HCT116 (cell line): ENCODE results near the gene WNT11. TPM values are rescaled to one million over a fixed set of nuclear protein-coding genes. Genes with fewer than 3 reads are reported as not detected.

Experiments
- ATAC-seq: fragments of 200-7000 bp; cut with Tn5 transposase; 2 replicates; pipeline ENCODE4 v1.9.1; 2020; ENCODE audit warnings: mild to moderate bottlenecking, moderate library complexity
- BruUV-seq: library from RNA; stranded (reverse); fragments of 400-500 nt; replicated peaks from 2 replicates; lab custom pipeline; 2021; lab: Mats Ljungman, UMichigan
- CTCF ChIA-PET: fragments of 300-600 bp; sonication (Branson Sonifier 250); formaldehyde crosslinking; loops from one replicate; lab custom pipeline; 2021; ENCODE audit warnings: antibody characterized with exemption; lab: Charles Lee
- POLR2A ChIA-PET: fragments of 300-600, 350-600 bp; sonication (Branson Sonifier 250); formaldehyde crosslinking; loops from one replicate; lab custom pipeline; 2021; ENCODE audit warnings: antibody characterized with exemption; lab: Charles Lee
- RAD21 ChIA-PET, 2 experiments: fragments of 300-600 bp; sonication (Branson Sonifier 250); formaldehyde crosslinking; loops; one replicate each; lab custom pipeline; 2023; ENCODE audit warnings: low total read pairs in 2 of 2; ENCODE audit not compliant: uncharacterized antibody in 2 of 2, unreplicated experiment in 2 of 2, low non-redundant PET in 1 of 2; lab: Charles Lee
- DNase-seq: peaks from one replicate; pipeline ENCODE4 v3.0.0-alpha.2; 2010; ENCODE audit warnings: low read depth, low spot score
- H2AFZ ChIP-seq: fragments of 200-600 bp; shearing (Covaris generic), sonication (generic); 2 replicates; pipeline ENCODE4 v1.6.1; 2017; ENCODE audit warnings: low read depth, mixed run types, mixed read lengths, antibody characterized with exemption, low read length; ENCODE audit not compliant: poor library complexity, severe bottlenecking
- H3K27ac ChIP-seq: 2 replicates; pipeline ENCODE4 v1.5.1; 2012; ENCODE audit warnings: low read depth, low read length
- H3K27me3 ChIP-seq: fragments of 200-600 bp; sonication (generic); 2 replicates; pipeline ENCODE4 v1.6.1; 2016; ENCODE audit warnings: mixed run types, low read length, mixed read lengths; ENCODE audit not compliant: insufficient read depth
- H3K36me3 ChIP-seq, 2 experiments: fragments of 200-500 bp in 1 of 2; fragments of 200-600 bp in 1 of 2; sonication (Bioruptor generic) in 1 of 2; sonication (generic) in 1 of 2; 2 replicates each; pipeline versions ENCODE4 v1.5.1 to v1.6.1; 2014 to 2016; ENCODE audit warnings: low read length in 2 of 2, inconsistent platforms in 1 of 2, mixed read lengths in 1 of 2, mixed run types in 1 of 2; ENCODE audit not compliant: insufficient read depth in 2 of 2, control insufficient read depth in 1 of 2
- H3K4me1 ChIP-seq, 2 experiments: fragments of 200-600 bp in 1 of 2; sonication (generic) in 1 of 2; 2 replicates each; pipeline versions ENCODE4 v1.5.1 to v1.6.1; 2012 to 2017; ENCODE audit warnings: low read length in 2 of 2, inconsistent platforms in 1 of 2, mild to moderate bottlenecking in 1 of 2, mixed read lengths in 1 of 2, mixed run types in 1 of 2, moderate library complexity in 1 of 2; ENCODE audit not compliant: insufficient read depth in 2 of 2, control insufficient read depth in 1 of 2
- H3K4me2 ChIP-seq: fragments of 200-600 bp; sonication (generic); 2 replicates; pipeline ENCODE4 v1.6.1; 2017; ENCODE audit warnings: mixed run types, low read length, mixed read lengths
- H3K4me3 ChIP-seq, 2 experiments: fragments of 200-600 bp in 1 of 2; sonication (generic) in 1 of 2; replicated peaks in 1 of 2; 2 replicates each; pipeline ENCODE4 v1.5.1; 2011 to 2016; ENCODE audit warnings: low read length in 2 of 2, control low read depth in 1 of 2, low read depth in 1 of 2, mild to moderate bottlenecking in 1 of 2, mixed read lengths in 1 of 2, mixed run types in 1 of 2
- H3K79me2 ChIP-seq: fragments of 200-600 bp; sonication (generic); 2 replicates; pipeline ENCODE4 v1.6.1; 2017; ENCODE audit warnings: mild to moderate bottlenecking, mixed run types, low read length, moderate library complexity, mixed read lengths; ENCODE audit not compliant: insufficient read depth
- H3K9ac ChIP-seq: fragments of 200-600 bp; sonication (generic); 2 replicates; pipeline ENCODE4 v1.6.1; 2016; ENCODE audit warnings: low read length, mixed read lengths
- H3K9me2 ChIP-seq: fragments of 200-600 bp; sonication (generic), shearing (Covaris generic); 2 replicates; pipeline ENCODE4 v1.6.1; 2017; ENCODE audit warnings: mixed run types, mild to moderate bottlenecking, moderate library complexity; ENCODE audit not compliant: insufficient read depth
- H3K9me3 ChIP-seq, 2 experiments: fragments of 200-500 bp in 1 of 2; fragments of 200-600 bp in 1 of 2; sonication (Bioruptor generic) in 1 of 2; sonication (generic) in 1 of 2; 2 replicates each; pipeline ENCODE4 v1.6.1; 2014 to 2017; ENCODE audit warnings: low read length in 2 of 2, mixed read lengths in 2 of 2, inconsistent platforms in 1 of 2, low read depth in 1 of 2, mild to moderate bottlenecking in 1 of 2, mixed run types in 1 of 2, moderate library complexity in 1 of 2; ENCODE audit not compliant: control insufficient read depth in 1 of 2, insufficient read depth in 1 of 2
- H4K20me1 ChIP-seq: fragments of 200-600 bp; sonication (generic), shearing (Covaris generic); 2 replicates; pipeline ENCODE4 v1.6.1; 2017; ENCODE audit warnings: mixed run types, mild to moderate bottlenecking, moderate library complexity; ENCODE audit not compliant: insufficient read depth
- ATF3 ChIP-seq: IDR thresholded peaks from 2 replicates; pipeline ENCODE4 v1.6.1; 2012
- CTCF ChIP-seq, 3 experiments: fragments of 200-600 bp in 1 of 3; sonication (generic) in 1 of 3; IDR thresholded peaks in 2 of 3; conservative IDR thresholded peaks in 1 of 3; 2 replicates each; pipeline ENCODE4 v1.5.1; 2012 to 2017; ENCODE audit warnings: low read depth in 2 of 3, low read length in 2 of 3, antibody characterized with exemption in 1 of 3, borderline replicate concordance in 1 of 3, control low read depth in 1 of 3, mild to moderate bottlenecking in 1 of 3, mixed read lengths in 1 of 3, mixed run types in 1 of 3, moderate library complexity in 1 of 3; ENCODE audit not compliant: insufficient read depth in 1 of 3
- EGR1 ChIP-seq: IDR thresholded peaks from 2 replicates; pipeline ENCODE4 v1.6.1; 2012; ENCODE audit warnings: low read depth
- EZH2 ChIP-seq: fragments of 200-600 bp; sonication (generic); IDR thresholded peaks from 2 replicates; pipeline ENCODE4 v1.6.1; 2017; ENCODE audit warnings: antibody characterized with exemption, mixed run types
- EZH2phosphoT487 ChIP-seq: fragments of 200-600 bp; IDR thresholded peaks from 2 replicates; pipeline ENCODE4 v1.6.1; 2018; ENCODE audit warnings: antibody characterized with exemption, borderline replicate concordance
- FOSL1 ChIP-seq: IDR thresholded peaks from 2 replicates; pipeline ENCODE4 v1.6.1; 2012; ENCODE audit warnings: low read depth
- JUND ChIP-seq: IDR thresholded peaks from 2 replicates; pipeline ENCODE4 v1.6.1; 2012
- MAX ChIP-seq: IDR thresholded peaks from 2 replicates; pipeline ENCODE4 v1.6.1; 2012
- POLR2A ChIP-seq: IDR thresholded peaks from 2 replicates; pipeline ENCODE4 v1.7.0; 2011; ENCODE audit warnings: borderline replicate concordance; ENCODE audit not compliant: insufficient read depth, insufficient read length; ENCODE audit errors: extremely low read depth
- POLR2AphosphoS5 ChIP-seq: IDR thresholded peaks from 2 replicates; pipeline ENCODE4 v1.6.1; 2011; ENCODE audit warnings: mild to moderate bottlenecking, low read depth, low read length, moderate library complexity
- REST ChIP-seq: IDR thresholded peaks from 2 replicates; pipeline ENCODE4 v1.6.1; 2012; ENCODE audit warnings: low read depth
- SP1 ChIP-seq: IDR thresholded peaks from 2 replicates; pipeline ENCODE4 v1.6.1; 2012; ENCODE audit warnings: low read depth
- SRF ChIP-seq: IDR thresholded peaks from 2 replicates; pipeline ENCODE4 v1.6.1; 2012; ENCODE audit warnings: low read depth
- YY1 ChIP-seq: IDR thresholded peaks from 2 replicates; pipeline ENCODE4 v1.6.1; 2011; ENCODE audit warnings: low read length, low read depth, moderate library complexity, mild to moderate bottlenecking; ENCODE audit not compliant: insufficient replicate concordance; ENCODE audit errors: extremely low read depth
- ZBTB33 ChIP-seq: IDR thresholded peaks from 2 replicates; pipeline ENCODE4 v1.6.1; 2011; ENCODE audit warnings: mild to moderate bottlenecking, low read length, moderate library complexity; ENCODE audit not compliant: insufficient replicate concordance; ENCODE audit errors: extremely low read depth
- ZFX ChIP-seq: fragments of 450-650 bp; IDR thresholded peaks from 2 replicates; pipeline ENCODE4 v1.6.1; 2017
- ZNF274 ChIP-seq: fragments of 200-500 bp; sonication (Bioruptor generic); IDR thresholded peaks from 2 replicates; pipeline ENCODE4 v1.6.1; 2014; ENCODE audit warnings: mild to moderate bottlenecking, low read depth, low read length, inconsistent platforms
- intact Hi-C: fragments of 100-400 bp; cut with micrococcal nuclease; formaldehyde crosslinking; loops from 2 replicates; pipeline ENCODE4 v1.10.0; 2022
- total RNA-seq: library from RNA; stranded (reverse); gene quantifications from one replicate; pipeline ENCODE4 v1.2.1, GENCODE V29; 2021; ENCODE audit not compliant: unreplicated experiment

WNT11 gene
- total RNA-seq, 1 experiment from 2014 or later, result 1.9 TPM

GRCh38 chr11:76209375-76209972 is 3.2 kb upstream of the WNT11 start:
- Histone ChIP-seq H4K20me1 (no peaks in the 10 kb centered on the region), H3K79me2 (no peaks in the 10 kb centered on the region), H3K4me2 (peak overlapping the region; percentile 77), H3K4me3 (no peak overlapping the region), H3K9ac (no peak overlapping the region), H3K9me2 (no peaks in the 10 kb centered on the region), H3K27ac (no peak overlapping the region), H3K36me3 (no peaks in the 10 kb centered on the region), H3K27me3 (peaks cover 13% of the 10 kb centered on the region; the same call in 1 of the 2 replicates), H3K4me1 (peaks cover 8 to 42% of the 10 kb centered on the region in 2 experiments), H2AFZ (no peak overlapping the region), H3K9me3 (no peaks in the 10 kb centered on the region)
- ATAC-seq (no peak), DNase-seq (no peak)
- intact Hi-C loops, result no loop called here
- BruUV-seq, result no TSS peak
- ChIA-PET POLR2A (interaction anchor here (0.6 kb wide), 1 partner anchor 582 kb away, joined by 3 read pairs; no protein-coding TSS in a partner anchor), RAD21 (interaction anchor here in 1 of 2 experiments (2.4 kb wide), 1 partner anchor 110 kb away, joined by 14 read pairs; no protein-coding TSS in a partner anchor), CTCF (interaction anchor here (2.1 to 4.6 kb wide), 2 partner anchors 109 to 303 kb away, joined by 13 to 62 read pairs; no protein-coding TSS in a partner anchor)
- TF ChIP-seq POLR2A (no peak), SP1 (no peak), ZNF274 (no peak), YY1 (no peak), ZBTB33 (no peak), JUND (no peak), EZH2 (no peak), ZFX (no peak), SRF (no peak), POLR2AphosphoS5 (no peak), ATF3 (no peak), REST (no peak), FOSL1 (no peak), EZH2phosphoT487 (no peak), MAX (no peak), EGR1 (no peak), CTCF (IDR thresholded peaks at IDR 0.05 in 2 of 3, conservative IDR thresholded peaks at IDR 0.05 in 1 of 3; ENCODE audit: borderline replicate concordance in 1 of 3, insufficient read depth in 1 of 3, low read depth in 2 of 3, low read length in 2 of 3) (no peak)
